GM12878 (cell line): ENCODE measurements around the gene CSRP2. TPM values are rescaled to one million over a fixed set of nuclear protein-coding genes. Genes with fewer than 3 reads are reported as not detected.

Source experiments
- ATAC-seq: fragments of 200-7000 bp; cut with Tn5 transposase; 3 replicates; pipeline ENCODE4 v1.9.1; 2020; ENCODE audit warnings: mild to moderate bottlenecking, moderate library complexity
- BruUV-seq: library from RNA; stranded (reverse); fragments of 400-500 nt; replicated peaks from 2 replicates; lab custom pipeline; 2021; lab: Mats Ljungman, UMichigan
- CTCF ChIA-PET: fragments of 300-600 bp; sonication (Branson Sonifier 250); formaldehyde crosslinking; extraction: SDS; loops from one replicate; lab custom pipeline; 2021; ENCODE audit warnings: inconsistent platforms; lab: Yijun Ruan, JAX
- POLR2A ChIA-PET: fragments of 350-600 bp; formaldehyde crosslinking; extraction: SDS; loops from one replicate; lab custom pipeline; 2021; ENCODE audit warnings: inconsistent platforms; lab: Charles Lee
- RAD21 ChIA-PET: fragments of 300-600 bp; sonication (Branson Sonifier 250); formaldehyde crosslinking; loops from one replicate; lab custom pipeline; 2023; ENCODE audit warnings: antibody characterized with exemption; ENCODE audit not compliant: unreplicated experiment; lab: Charles Lee
- SMC1A ChIA-PET: fragments of 300-600 bp; sonication (Branson Sonifier 250); formaldehyde crosslinking; loops from one replicate; lab custom pipeline; 2023; ENCODE audit not compliant: unreplicated experiment, uncharacterized antibody; lab: Charles Lee
- DNase-seq: peaks from one replicate; pipeline ENCODE4 v3.0.0-alpha.2; 2011; ENCODE audit warnings: low read depth, low spot score
- FAIRE-seq: peaks from 3 replicates; lab custom pipeline; 2011; peaks lifted over from hg19 to GRCh38; lab: Jason Lieb, UNC
- H2AFZ ChIP-seq: 2 replicates; pipeline ENCODE4 v1.6.0; 2011; ENCODE audit warnings: low read depth, low read length, control low read depth; ENCODE audit not compliant: control insufficient read depth
- H3K27ac ChIP-seq: 2 replicates; pipeline ENCODE4 v1.5.1; 2011; ENCODE audit warnings: control low read depth; ENCODE audit not compliant: control insufficient read depth, insufficient read depth
- H3K27me3 ChIP-seq, 2 experiments: replicated peaks in 1 of 2; 2 replicates each; pipeline versions ENCODE4 v1.6.0 to v1.6.1; 2011; ENCODE audit warnings: low read length in 1 of 2; ENCODE audit not compliant: control insufficient read depth in 2 of 2, insufficient read depth in 2 of 2
- H3K36me3 ChIP-seq, 2 experiments: 2 replicates each; pipeline ENCODE4 v1.5.1; 2011; ENCODE audit warnings: low read length in 1 of 2; ENCODE audit not compliant: control insufficient read depth in 2 of 2, insufficient read depth in 2 of 2
- H3K4me1 ChIP-seq: 2 replicates; pipeline ENCODE4 v1.6.1; 2011; ENCODE audit warnings: mild to moderate bottlenecking, low read length, moderate library complexity, mixed read lengths; ENCODE audit not compliant: control insufficient read depth, insufficient read depth
- H3K4me2 ChIP-seq: 2 replicates; pipeline ENCODE4 v1.6.0; 2011; ENCODE audit warnings: control low read depth; ENCODE audit not compliant: control insufficient read depth, insufficient read depth
- H3K4me3 ChIP-seq: fragments of 200-600 bp; sonication (generic); 2 replicates; pipeline ENCODE4 v1.5.1; 2016
- H3K79me2 ChIP-seq: 2 replicates; pipeline ENCODE4 v1.6.0; 2011; ENCODE audit warnings: low read length; ENCODE audit not compliant: control insufficient read depth, insufficient read depth
- H3K9ac ChIP-seq: 2 replicates; pipeline ENCODE4 v1.8.0; 2011; ENCODE audit warnings: low read length, control low read depth, mixed read lengths; ENCODE audit not compliant: control insufficient read depth, insufficient read depth
- H3K9me3 ChIP-seq: replicated peaks from 3 replicates; pipeline ENCODE4 v1.5.1; 2011; ENCODE audit warnings: mild to moderate bottlenecking, low read length; ENCODE audit not compliant: control insufficient read depth, insufficient read depth
- H4K20me1 ChIP-seq: 2 replicates; pipeline ENCODE4 v1.6.0; 2011; ENCODE audit not compliant: control insufficient read depth, insufficient read depth
- BACH1 ChIP-seq: fragments of 450-650 bp; IDR thresholded peaks from 2 replicates; pipeline ENCODE4 v1.6.1; 2017; ENCODE audit warnings: mild to moderate bottlenecking, borderline replicate concordance
- CBX3 ChIP-seq: fragments of 200-600 bp; sonication (generic); IDR thresholded peaks from 2 replicates; pipeline ENCODE4 v1.6.1; 2016; ENCODE audit warnings: low read depth, borderline replicate concordance
- EGR1 ChIP-seq, 2 experiments: IDR thresholded peaks; 1 replicate in 1 of 2; 2 replicates in 1 of 2; pipeline ENCODE4 v1.6.1; 2011 to 2012; ENCODE audit warnings: low read depth in 2 of 2, low read length in 2 of 2, borderline replicate concordance in 1 of 2, mild to moderate bottlenecking in 1 of 2, moderate library complexity in 1 of 2
- HDGF ChIP-seq: fragments of 450-650 bp; IDR thresholded peaks from 2 replicates; pipeline ENCODE4 v1.6.1; 2016; ENCODE audit warnings: antibody characterized with exemption
- IKZF2 ChIP-seq, 2 experiments: fragments of 450-650 bp; IDR thresholded peaks; 2 replicates each; pipeline ENCODE4 v1.6.1; 2017; ENCODE audit warnings: mild to moderate bottlenecking in 2 of 2, moderate library complexity in 2 of 2
- JUND ChIP-seq: IDR thresholded peaks from 2 replicates; pipeline ENCODE4 v1.6.1; 2012; ENCODE audit warnings: low read depth, mild to moderate bottlenecking, low read length, improper control_type of control experiment, moderate library complexity
- MAX ChIP-seq: IDR thresholded peaks from 2 replicates; pipeline ENCODE4 v1.6.1; 2012; ENCODE audit warnings: low read depth, low read length, improper control_type of control experiment
- MEF2A ChIP-seq: IDR thresholded peaks from 2 replicates; pipeline ENCODE4 v1.6.1; 2011; ENCODE audit warnings: low read depth, mild to moderate bottlenecking, low read length, moderate library complexity; ENCODE audit not compliant: insufficient read depth
- MEF2B ChIP-seq: fragments of 450-650 bp; IDR thresholded peaks from 2 replicates; pipeline ENCODE4 v1.6.1; 2018; ENCODE audit warnings: mild to moderate bottlenecking, moderate library complexity; ENCODE audit not compliant: partially characterized antibody, poor library complexity, severe bottlenecking
- NFIC ChIP-seq: IDR thresholded peaks from 2 replicates; pipeline ENCODE4 v1.6.1; 2012; ENCODE audit warnings: low read depth, mild to moderate bottlenecking, inconsistent platforms, low read length, moderate library complexity
- RAD21 ChIP-seq: IDR thresholded peaks from 2 replicates; pipeline ENCODE4 v1.6.1; 2011; ENCODE audit warnings: mild to moderate bottlenecking, low read depth, low read length, moderate library complexity; ENCODE audit not compliant: insufficient read depth
- STAT3 ChIP-seq: IDR thresholded peaks from 2 replicates; pipeline ENCODE4 v1.6.1; 2011; ENCODE audit warnings: low read depth, low read length, improper control_type of control experiment
- WGBS: methylation state at CpG from one replicate; pipeline ENCODE4 v1.1.6; 2016; ENCODE audit warnings: low lambda C conversion rate; ENCODE audit not compliant: insufficient replicate concordance, insufficient coverage; ENCODE audit errors: missing lambda C conversion rate; 5-methylcytosine and 5-hydroxymethylcytosine counted together
- in situ Hi-C: fragments of 300-500 bp; cut with MboI; formaldehyde crosslinking; loops from 9 replicates; pipeline ENCODE4 v1.14.3; 2018; ENCODE audit warnings: mixed read lengths
- intact Hi-C: fragments of 100-400 bp; cut with micrococcal nuclease; formaldehyde crosslinking; loops from one replicate; pipeline ENCODE4 v1.14.2; 2022; ENCODE audit not compliant: unreplicated experiment
- polyA plus RNA-seq, 11 experiments: library from polyadenylated mRNA; depleted of rRNA in 4 of 11; unstranded in 6 of 11; stranded (reverse) in 5 of 11; fragments of >200 nt; fragmentation: Nextera tagmentation in 4 of 11; fragmentation: Illumina TruSeq in 1 of 11; extraction: Ambion mirVana in 4 of 11; extraction: Trizol in 1 of 11; gene quantifications; 1 replicate in 1 of 11; 2 replicates in 10 of 11; pipeline versions ENCODE4 v1.2.1 to v1.2.3, GENCODE V29; 2011 to 2016; ENCODE audit warnings: inconsistent platforms in 2 of 11, missing spikeins in 2 of 11, low read depth in 1 of 11
- total RNA-seq, 4 experiments: library from RNA; depleted of rRNA in 3 of 4; stranded (reverse); fragments of >200 nt in 3 of 4; fragmentation: Illumina TruSeq in 1 of 4; extraction: Trizol in 1 of 4; gene quantifications; 2 replicates each; pipeline versions ENCODE4 v1.2.1 to v1.2.3, GENCODE V29; 2013 to 2021
- TF ChIP-seq, protein P1 (sequence below): IDR thresholded peaks from 2 replicates; pipeline ENCODE4 v1.6.1; 2012; ENCODE audit warnings: mild to moderate bottlenecking, low read depth, low read length
- TF ChIP-seq, protein P2 (sequence below): fragments of 450-650 bp; IDR thresholded peaks from 2 replicates; pipeline ENCODE4 v1.6.1; 2014; ENCODE audit warnings: mild to moderate bottlenecking
- TF ChIP-seq, protein P3 (sequence below): fragments of 450-650 bp; formaldehyde crosslinking; IDR thresholded peaks from 2 replicates; pipeline ENCODE4 v1.4.0; 2020; ENCODE audit warnings: mild to moderate bottlenecking, moderate library complexity

The CSRP2 gene
- total and polyA plus RNA-seq, 10 of the 15 experiments (the other 5 are each of a cell fraction or from before 2014, with no cell fraction given), result 0.08 to 1.6 (median 0.52) TPM

DNA sequence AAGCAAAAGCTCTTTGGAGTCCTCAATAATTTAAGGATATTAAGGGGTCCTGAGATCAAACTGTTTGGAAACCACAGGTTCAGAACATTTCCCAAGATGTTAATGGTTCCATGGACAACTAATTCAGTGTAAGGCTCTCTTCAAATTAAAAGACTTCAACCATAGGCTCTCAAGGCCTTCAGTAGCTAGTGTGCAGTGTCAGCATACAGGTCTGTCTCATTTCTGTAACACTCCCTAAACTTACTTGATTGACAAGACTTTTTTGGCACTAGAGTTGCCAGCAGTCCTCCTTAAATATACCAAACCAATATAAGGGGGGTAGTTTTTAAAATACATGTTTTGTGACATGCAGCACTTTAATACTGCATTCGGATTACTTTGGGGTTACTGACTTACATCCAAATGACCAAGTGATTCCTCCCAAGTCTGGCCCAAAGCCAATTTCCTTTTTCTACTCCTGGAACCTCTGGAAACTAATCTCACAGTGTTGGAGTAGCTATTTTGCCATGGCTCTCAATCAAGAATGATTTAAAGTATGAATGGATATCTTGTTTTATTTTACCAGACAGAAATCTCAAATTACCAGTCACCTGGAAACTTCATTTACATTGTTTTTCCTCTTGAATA, 22.7 kb downstream of the CSRP2 start:
- Histone ChIP-seq H3K27me3 (no peaks in the 10 kb centered on the region), H3K36me3 (no peaks in the 10 kb centered on the region; a peak in 1 of 4 replicates), H4K20me1 (no peaks in the 10 kb centered on the region), H3K9ac (no peak overlapping the region), H3K27ac (no peak overlapping the region), H3K9me3 (no peaks in the 10 kb centered on the region), H2AFZ (no peak overlapping the region), H3K4me2 (no peak overlapping the region), H3K4me3 (no peak overlapping the region)
- DNase-seq (no peak), ATAC-seq (no peak), FAIRE-seq (no peak)
- SMC1A ChIA-PET, result interaction anchor here (0.6 to 1.6 kb wide), 5 partner anchors 15 to 422 kb away, joined by 3 to 5 read pairs (median 3); no protein-coding TSS in a partner anchor
- RAD21 ChIA-PET, result no interaction called here
- in situ Hi-C loops, result no loop called here
- CTCF ChIA-PET, result interaction anchor here (0.8 to 0.9 kb wide), 2 partner anchors 16 to 28 kb away, joined by 3 to 4 read pairs; no protein-coding TSS in a partner anchor
- POLR2A ChIA-PET, result no interaction called here
- TF ChIP-seq, protein P1, sequence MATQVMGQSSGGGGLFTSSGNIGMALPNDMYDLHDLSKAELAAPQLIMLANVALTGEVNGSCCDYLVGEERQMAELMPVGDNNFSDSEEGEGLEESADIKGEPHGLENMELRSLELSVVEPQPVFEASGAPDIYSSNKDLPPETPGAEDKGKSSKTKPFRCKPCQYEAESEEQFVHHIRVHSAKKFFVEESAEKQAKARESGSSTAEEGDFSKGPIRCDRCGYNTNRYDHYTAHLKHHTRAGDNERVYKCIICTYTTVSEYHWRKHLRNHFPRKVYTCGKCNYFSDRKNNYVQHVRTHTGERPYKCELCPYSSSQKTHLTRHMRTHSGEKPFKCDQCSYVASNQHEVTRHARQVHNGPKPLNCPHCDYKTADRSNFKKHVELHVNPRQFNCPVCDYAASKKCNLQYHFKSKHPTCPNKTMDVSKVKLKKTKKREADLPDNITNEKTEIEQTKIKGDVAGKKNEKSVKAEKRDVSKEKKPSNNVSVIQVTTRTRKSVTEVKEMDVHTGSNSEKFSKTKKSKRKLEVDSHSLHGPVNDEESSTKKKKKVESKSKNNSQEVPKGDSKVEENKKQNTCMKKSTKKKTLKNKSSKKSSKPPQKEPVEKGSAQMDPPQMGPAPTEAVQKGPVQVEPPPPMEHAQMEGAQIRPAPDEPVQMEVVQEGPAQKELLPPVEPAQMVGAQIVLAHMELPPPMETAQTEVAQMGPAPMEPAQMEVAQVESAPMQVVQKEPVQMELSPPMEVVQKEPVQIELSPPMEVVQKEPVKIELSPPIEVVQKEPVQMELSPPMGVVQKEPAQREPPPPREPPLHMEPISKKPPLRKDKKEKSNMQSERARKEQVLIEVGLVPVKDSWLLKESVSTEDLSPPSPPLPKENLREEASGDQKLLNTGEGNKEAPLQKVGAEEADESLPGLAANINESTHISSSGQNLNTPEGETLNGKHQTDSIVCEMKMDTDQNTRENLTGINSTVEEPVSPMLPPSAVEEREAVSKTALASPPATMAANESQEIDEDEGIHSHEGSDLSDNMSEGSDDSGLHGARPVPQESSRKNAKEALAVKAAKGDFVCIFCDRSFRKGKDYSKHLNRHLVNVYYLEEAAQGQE, result no peak
- TF ChIP-seq, protein P2, sequence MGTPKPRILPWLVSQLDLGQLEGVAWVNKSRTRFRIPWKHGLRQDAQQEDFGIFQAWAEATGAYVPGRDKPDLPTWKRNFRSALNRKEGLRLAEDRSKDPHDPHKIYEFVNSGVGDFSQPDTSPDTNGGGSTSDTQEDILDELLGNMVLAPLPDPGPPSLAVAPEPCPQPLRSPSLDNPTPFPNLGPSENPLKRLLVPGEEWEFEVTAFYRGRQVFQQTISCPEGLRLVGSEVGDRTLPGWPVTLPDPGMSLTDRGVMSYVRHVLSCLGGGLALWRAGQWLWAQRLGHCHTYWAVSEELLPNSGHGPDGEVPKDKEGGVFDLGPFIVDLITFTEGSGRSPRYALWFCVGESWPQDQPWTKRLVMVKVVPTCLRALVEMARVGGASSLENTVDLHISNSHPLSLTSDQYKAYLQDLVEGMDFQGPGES, result no peak
- no peak for TF ChIP-seq STAT3
- TF ChIP-seq CBX3, result no peak
- no peak for TF ChIP-seq JUND
- TF ChIP-seq HDGF, result no peak
- TF ChIP-seq RAD21, result no peak
- no peak for TF ChIP-seq EGR1 (IDR thresholded peaks at IDR 0.05; ENCODE audit: borderline replicate concordance in 1 of 2, low read depth in 2 of 2, low read length in 2 of 2)
- no peak for TF ChIP-seq IKZF2 (IDR thresholded peaks at IDR 0.05)
- TF ChIP-seq BACH1, result no peak
- TF ChIP-seq MEF2B, result no peak
- no peak for TF ChIP-seq MEF2A
- TF ChIP-seq, protein P3, sequence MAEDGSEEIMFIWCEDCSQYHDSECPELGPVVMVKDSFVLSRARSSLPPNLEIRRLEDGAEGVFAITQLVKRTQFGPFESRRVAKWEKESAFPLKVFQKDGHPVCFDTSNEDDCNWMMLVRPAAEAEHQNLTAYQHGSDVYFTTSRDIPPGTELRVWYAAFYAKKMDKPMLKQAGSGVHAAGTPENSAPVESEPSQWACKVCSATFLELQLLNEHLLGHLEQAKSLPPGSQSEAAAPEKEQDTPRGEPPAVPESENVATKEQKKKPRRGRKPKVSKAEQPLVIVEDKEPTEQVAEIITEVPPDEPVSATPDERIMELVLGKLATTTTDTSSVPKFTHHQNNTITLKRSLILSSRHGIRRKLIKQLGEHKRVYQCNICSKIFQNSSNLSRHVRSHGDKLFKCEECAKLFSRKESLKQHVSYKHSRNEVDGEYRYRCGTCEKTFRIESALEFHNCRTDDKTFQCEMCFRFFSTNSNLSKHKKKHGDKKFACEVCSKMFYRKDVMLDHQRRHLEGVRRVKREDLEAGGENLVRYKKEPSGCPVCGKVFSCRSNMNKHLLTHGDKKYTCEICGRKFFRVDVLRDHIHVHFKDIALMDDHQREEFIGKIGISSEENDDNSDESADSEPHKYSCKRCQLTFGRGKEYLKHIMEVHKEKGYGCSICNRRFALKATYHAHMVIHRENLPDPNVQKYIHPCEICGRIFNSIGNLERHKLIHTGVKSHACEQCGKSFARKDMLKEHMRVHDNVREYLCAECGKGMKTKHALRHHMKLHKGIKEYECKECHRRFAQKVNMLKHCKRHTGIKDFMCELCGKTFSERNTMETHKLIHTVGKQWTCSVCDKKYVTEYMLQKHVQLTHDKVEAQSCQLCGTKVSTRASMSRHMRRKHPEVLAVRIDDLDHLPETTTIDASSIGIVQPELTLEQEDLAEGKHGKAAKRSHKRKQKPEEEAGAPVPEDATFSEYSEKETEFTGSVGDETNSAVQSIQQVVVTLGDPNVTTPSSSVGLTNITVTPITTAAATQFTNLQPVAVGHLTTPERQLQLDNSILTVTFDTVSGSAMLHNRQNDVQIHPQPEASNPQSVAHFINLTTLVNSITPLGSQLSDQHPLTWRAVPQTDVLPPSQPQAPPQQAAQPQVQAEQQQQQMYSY, result no peak
- TF ChIP-seq NFIC, result no peak
- TF ChIP-seq MAX, result no peak
- TF ChIP-seq, all 136 proteins: peak for 0
- no peaks in the 10 kb centered on the region for H3K4me1 ChIP-seq
- no peaks in the 10 kb centered on the region for H3K79me2 ChIP-seq
- 91% methylated on average over 1 of the region's 1 CpG for WGBS
- no TSS peak for BruUV-seq
- intact Hi-C loops, result no loop called here
